NT2/D1 (cell line): ENCODE results near the gene PHACTR2.

Experiments
- SUZ12 ChIP-seq: IDR thresholded peaks from 2 replicates; pipeline ENCODE4 v1.6.1; 2011; ENCODE audit not compliant: insufficient read length, insufficient read depth; ENCODE audit errors: extremely low read depth
- YY1 ChIP-seq: IDR thresholded peaks from 2 replicates; pipeline ENCODE4 v1.6.1; 2011; ENCODE audit not compliant: insufficient read length, insufficient read depth

GRCh38 chr6:143637691-143638090, 40.1 kb upstream of the PHACTR2 start:
- TF ChIP-seq YY1, result no peak
- TF ChIP-seq SUZ12, result no peak
